Activated effector memory CD4-positive, alpha-beta T cell treated with Interleukin-2 at 50 U/mL for 16 hours (primary cell): ENCODE measurements around the gene PGAP1.

ENCODE experiments used
- DNase-seq: peaks from one replicate; pipeline ENCODE4 v3.0.0-alpha.2; 2020

PGAP1 gene

DNA sequence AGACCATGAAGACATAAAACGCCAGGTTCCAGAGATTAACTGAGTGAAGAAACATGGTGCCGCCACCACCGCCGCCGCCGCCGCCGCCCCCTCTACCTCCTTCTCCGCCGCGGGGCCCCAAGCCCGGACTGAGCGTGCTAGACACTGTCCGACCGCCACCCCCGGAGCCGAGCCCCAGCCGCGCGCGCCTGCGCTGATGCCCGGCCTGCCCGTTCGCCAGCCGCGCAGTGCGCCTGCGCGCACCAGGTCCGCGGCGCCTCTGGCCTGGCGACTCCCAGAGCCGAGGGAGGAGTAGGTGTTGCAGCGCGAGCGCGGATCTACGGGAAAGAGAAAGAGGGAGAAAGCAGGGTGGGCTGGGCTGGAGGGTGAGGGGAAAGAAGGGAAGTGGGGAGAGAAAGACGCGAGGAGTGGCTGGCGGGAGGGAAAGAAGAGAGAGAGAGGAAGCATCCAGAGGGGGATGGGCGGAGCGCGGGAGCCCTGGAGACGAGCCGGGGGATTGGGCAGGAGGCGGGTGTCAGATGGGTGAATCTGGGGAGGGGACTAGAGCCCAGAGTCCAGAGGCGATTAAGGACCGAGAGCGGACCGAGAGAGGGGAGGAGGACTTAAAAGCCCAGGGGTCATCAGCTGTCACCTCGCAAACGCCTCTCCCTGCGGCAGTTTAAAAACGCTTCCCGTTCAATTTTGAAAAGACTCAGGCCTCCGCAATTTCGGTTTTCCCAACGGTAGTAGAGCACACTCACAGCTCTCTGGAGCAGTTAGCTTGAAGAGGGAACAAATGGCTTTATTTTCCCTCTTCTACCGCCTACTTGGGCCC, at the start of gene PGAP1:
TSS of gene PGAP1 (minus strand) at position 146 of the 814 bp plus-strand sequence. CDS start at position 55, 91 bp downstream.
- DNase-seq = peak; percentile 78

DNA sequence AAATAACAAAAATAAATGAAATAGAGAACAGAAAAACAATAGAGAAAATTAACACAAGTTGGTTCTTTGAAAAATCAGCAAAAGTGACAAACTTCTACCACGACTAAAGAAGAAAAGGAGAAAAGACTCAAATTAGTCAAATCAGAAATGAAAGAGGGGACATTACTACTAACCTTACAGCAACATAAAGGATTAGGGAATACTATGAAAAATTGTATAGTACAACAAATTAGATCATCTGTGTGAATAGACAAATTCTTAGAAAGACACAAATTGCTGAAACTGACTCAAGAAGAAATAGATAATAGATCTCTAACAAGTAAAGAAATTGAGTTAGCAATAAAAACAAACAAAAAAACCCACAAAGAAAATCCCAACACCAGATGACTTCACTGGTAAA, 48.5 kb upstream of the PGAP1 start:
- no peak for DNase-seq

GRCh38 chr2:196971574-196972279, 45.2 kb upstream of the PGAP1 start:
- no peak for DNase-seq

GRCh38 chr2:196970099-196970498, 43.6 kb upstream of the PGAP1 start:
- no peak for DNase-seq

- no peak for DNase-seq
These were observed 42.0 kb upstream of the PGAP1 start for GRCh38 chr2:196968516-196968915.

- DNase-seq = no peak
These were observed 41.3 kb upstream of the PGAP1 start for GRCh38 chr2:196967775-196968174.

DNA sequence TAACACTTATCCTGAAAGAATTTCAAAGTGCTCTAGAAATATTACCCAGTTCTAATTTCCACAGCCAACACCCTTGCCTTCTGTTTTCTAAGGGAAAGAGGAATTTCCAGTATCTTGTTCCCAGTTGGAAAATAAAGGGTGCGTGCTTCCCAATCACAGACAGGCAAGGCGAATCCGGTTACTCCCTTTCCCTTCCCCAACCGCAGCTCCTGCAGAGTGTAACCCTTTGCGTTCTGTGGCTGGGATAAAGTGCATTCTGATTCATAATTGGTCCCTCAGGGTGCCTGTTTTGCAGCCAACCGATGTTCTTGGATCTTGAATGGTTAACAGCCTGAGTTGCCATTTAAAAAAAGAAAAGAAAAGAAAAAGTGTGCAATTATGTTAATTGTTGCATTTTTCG, 40.6 kb upstream of the PGAP1 start:
- DNase-seq = no peak

DNA sequence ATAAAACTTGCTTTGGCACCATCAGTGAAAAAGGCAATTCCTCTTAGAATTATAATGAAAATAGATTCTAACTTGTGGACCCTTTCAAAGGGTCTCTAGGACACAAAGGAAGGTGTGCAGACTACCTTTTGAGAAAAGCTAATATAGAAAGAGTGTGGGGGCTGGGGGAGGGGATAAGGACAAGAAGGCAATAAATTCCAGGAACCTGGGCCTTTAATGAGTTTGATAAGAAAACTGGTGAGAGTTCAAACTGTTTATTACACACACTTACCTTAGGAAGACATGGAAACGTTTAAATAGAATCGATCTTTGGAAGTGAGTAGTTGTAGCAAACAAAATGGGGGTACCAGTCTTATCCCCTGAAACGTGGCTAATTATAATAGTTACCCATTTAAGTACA, 39.6 kb upstream of the PGAP1 start:
- DNase-seq = no peak

GRCh38 chr2:196965651-196966050, 39.1 kb upstream of the PGAP1 start:
- DNase-seq = no peak

DNA sequence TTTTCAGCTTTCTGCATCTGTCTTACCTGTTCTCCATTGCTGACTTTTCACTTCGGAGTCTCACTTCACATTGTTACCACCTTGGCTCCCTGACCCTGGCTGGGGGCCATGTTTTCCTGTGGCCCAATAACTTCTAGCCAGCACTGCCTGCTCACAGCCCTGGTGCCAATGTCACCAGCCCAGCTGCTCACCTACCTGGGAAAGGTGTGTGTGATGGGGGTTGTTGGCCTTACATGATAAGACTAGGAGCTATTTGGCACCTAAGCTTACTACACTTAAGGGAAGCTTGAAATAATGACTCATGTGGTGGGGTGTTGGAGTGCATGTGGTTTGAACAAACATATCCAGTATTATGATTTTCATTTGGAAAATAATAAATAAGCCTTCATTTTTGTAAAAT, 37.5 kb upstream of the PGAP1 start:
- no peak for DNase-seq

- DNase-seq = no peak
These were observed 36.5 kb upstream of the PGAP1 start for GRCh38 chr2:196963043-196963442.

DNA sequence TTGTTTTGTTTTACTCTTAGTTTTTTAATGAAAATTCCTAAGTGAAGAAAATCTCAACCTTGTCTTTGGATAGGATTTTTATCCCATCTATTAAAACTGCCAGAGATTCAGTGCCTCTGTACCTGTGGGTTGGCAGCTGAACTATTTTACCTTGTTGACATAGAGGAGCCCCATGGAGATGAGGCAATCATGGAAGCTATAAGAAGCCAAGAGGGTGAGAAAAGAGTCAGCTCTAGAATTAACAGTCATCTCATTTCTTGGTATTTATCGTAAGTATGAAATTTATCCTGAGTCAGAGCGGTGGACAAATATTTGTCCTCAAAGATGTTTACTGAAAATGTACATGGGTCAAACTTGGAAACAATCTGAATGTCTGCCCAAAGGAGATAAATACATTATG, 35.8 kb upstream of the PGAP1 start:
- no peak for DNase-seq

GRCh38 chr2:196961889-196962288, 35.4 kb upstream of the PGAP1 start:
- no peak for DNase-seq

DNA sequence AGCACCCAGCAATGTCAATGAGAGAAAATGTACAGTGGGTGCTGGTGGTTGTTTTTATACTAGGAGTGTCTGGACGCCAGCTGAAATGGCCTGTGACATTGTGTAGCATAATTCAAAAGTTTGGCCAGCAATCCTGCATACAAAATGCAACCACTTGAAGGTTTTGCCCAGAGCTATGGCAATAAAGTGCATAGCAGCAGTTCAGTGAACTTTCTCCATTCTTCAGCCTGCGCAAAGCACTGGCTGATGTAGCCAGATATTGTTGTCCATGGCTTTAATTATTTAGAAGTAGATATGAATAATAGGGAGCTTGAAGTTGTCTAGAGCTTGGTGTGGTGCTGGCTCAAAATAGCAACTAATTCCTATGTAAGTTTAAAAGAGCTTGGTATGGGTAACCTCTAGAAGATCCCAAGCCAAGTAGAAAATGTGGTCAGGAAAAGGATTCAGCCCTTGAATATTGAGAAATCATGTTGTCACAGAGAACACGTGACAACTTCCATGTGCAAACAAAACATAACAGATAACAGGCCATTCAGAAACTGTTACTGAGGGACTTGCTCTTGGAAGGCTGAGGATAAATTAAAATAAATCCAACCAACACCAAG, 33.3 kb upstream of the PGAP1 start:
- DNase-seq = no peak

DNA sequence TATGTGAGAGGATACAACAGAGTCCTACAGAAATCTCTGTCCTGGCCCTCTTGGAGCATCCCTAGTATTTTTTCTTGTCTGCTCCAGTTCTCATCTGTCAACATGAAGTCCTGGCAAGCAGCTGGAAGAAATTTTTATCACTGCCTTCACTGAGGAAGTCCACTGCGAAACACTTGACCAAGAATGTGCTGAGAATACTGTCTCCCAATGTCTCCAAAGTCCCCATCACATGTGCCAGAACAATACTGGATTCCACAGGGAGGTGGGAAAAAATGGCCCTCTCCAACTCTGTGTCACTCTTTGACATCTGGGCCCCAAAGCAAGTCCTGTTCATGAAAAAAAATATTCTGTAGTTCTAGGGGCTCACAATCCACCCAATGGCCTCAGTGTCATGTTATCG, 32.8 kb upstream of the PGAP1 start:
- no peak for DNase-seq

- no peak for DNase-seq
These were observed 31.5 kb upstream of the PGAP1 start for GRCh38 chr2:196957881-196958525.

- DNase-seq = no peak
These were observed 30.9 kb upstream of the PGAP1 start for GRCh38 chr2:196957442-196957841.

DNA sequence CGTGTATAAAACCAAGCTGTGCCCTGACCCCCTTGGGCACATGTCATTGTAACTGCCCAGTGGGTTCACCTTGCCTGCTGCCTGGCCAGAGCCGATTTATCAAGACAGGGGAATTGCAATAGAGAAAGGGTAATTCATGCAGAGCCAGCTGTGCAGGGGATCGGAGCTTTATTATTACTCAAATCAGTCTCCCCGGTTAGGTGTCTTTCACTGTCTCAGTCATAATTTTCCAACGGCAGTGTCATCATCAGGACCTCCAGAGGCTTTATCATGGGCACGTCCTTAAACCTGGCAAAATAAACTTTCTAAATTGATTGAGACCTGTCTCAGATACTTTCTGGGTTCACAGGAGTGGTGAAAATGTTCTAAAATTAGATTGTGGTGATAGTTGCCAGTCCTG, 29.6 kb upstream of the PGAP1 start:
- DNase-seq = no peak

GRCh38 chr2:196955036-196955435, 28.5 kb upstream of the PGAP1 start:
- DNase-seq = no peak

DNA sequence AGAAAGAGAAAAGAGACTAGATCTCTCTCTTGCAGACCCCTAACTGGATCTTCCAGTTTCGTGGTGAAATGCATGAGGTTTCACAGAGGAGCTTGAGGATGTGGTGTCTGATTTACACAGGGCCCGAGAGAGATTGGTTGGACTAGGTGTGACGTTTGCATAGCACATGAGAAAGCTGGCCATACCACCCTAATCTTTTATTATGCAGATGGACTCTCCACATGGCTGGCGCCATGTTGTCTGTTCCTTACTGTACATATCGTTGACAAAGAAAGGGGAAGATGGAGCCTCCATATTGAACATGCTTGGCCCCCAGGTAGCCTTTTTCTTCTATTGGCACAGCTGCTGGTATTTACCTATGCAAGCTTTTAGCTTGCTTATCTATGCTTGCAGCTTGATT, 27.5 kb upstream of the PGAP1 start:
- DNase-seq = no peak

GRCh38 chr2:196952936-196953335, 26.4 kb upstream of the PGAP1 start:
- no peak for DNase-seq

DNA sequence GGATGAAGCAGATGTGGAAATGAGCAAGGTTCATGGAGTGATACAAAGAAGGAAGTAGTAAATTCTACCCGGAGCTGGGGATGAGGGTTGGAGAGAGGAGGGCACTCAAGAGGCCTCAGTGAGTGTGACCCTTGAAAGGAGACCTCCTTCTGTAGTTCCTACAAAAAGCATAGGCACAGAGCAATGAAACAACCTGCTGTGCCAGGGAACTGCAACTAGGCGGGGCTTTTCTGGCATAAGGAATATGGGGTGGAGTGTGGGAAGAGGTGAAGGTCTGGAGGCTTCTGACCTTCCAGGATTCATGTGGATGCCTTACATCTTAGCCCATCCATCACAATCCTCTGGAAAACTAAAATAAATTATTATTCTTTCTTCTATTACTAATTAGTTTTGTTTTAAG, 25.5 kb upstream of the PGAP1 start:
- no peak for DNase-seq

DNA sequence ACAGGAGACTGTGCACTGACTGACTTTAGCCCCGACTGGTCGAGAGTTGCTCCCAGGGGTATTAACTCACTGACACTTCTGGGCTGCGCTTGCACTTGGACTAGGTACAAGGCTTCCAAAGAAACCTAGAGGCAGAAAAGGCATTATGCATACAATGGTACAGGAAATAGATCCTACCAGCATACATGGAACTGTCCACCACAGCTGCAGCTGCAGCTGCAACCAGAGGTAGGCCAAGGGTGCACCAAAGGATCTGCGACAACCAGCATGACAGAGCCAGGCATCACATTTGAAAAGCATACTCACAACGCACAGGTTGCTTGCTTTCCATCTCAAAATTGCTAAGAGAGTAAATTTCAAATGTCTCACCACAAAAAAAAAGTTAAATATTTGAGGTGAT, 22.6 kb upstream of the PGAP1 start:
- no peak for DNase-seq

DNA sequence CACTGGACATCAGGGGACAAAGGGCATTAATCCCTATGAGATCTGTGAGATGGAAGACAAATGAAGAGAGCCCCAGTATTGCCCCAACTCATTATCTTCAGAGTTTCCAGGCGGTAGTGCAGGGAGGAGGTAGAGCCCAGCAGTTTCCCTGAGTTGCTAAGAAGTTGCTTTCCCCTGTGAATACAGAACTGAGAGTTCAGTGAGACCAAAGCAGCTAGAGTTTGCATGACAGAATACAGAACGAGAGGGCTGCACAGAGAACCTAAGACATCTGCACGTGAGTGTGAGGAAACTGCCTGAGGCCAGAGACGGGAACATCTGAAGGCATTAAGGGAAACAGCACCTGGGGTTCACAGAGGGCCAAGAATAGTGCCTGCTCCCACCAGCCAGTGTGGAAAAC, 18.1 kb upstream of the PGAP1 start:
- no peak for DNase-seq
